HEK293T (cell line): ENCODE data around the gene CHMP5.
A peak's percentile ranks its signal among the peaks of the same experiment; 100 is the strongest.

Experiments used
- CTCF ChIA-PET: fragments of 350-600 bp; formaldehyde crosslinking; extraction: SDS; loops from one replicate; lab custom pipeline; 2021; ENCODE audit warnings: antibody characterized with exemption, inconsistent platforms; lab: Yijun Ruan, JAX
- POLR2A ChIA-PET: fragments of 350-600 bp; formaldehyde crosslinking; extraction: SDS; loops from one replicate; lab custom pipeline; 2020; ENCODE audit warnings: antibody characterized with exemption, inconsistent platforms; lab: Yijun Ruan, JAX
- DNase-seq: peaks from one replicate; pipeline ENCODE4 v3.0.0; 2012; ENCODE audit warnings: mixed read lengths; ENCODE audit errors: extremely low spot score
- ARNT ChIP-seq: fragments of 450-650 bp; IDR thresholded peaks from 2 replicates; pipeline ENCODE4 v1.6.1; 2017; ENCODE audit warnings: mild to moderate bottlenecking
- BHLHE40 ChIP-seq: fragments of 450-650 bp; IDR thresholded peaks from 2 replicates; pipeline ENCODE4 v1.6.1; 2016; ENCODE audit warnings: mild to moderate bottlenecking, moderate library complexity, borderline replicate concordance
- CTBP1 ChIP-seq: fragments of 450-650 bp; IDR thresholded peaks from 2 replicates; pipeline ENCODE4 v1.6.1; 2016; ENCODE audit warnings: borderline replicate concordance
- ELF4 ChIP-seq: fragments of 450-650 bp; IDR thresholded peaks from 2 replicates; pipeline ENCODE4 v1.6.1; 2017; ENCODE audit warnings: antibody characterized with exemption
- FOXA1 ChIP-seq: fragments of 450-650 bp; IDR thresholded peaks from 2 replicates; pipeline ENCODE4 v1.6.1; 2016; ENCODE audit warnings: mild to moderate bottlenecking
- FOXK2 ChIP-seq: fragments of 450-650 bp; IDR thresholded peaks from 2 replicates; pipeline ENCODE4 v1.6.1; 2016; ENCODE audit warnings: mild to moderate bottlenecking
- FOXM1 ChIP-seq: fragments of 450-650 bp; IDR thresholded peaks from 2 replicates; pipeline ENCODE4 v1.6.1; 2017; ENCODE audit warnings: mild to moderate bottlenecking, borderline replicate concordance
- HDGF ChIP-seq: fragments of 450-650 bp; IDR thresholded peaks from 2 replicates; pipeline ENCODE4 v1.6.1; 2017; ENCODE audit warnings: antibody characterized with exemption, borderline replicate concordance
- L3MBTL2 ChIP-seq: fragments of 450-650 bp; conservative IDR thresholded peaks from 2 replicates; pipeline ENCODE4 v1.6.1; 2016; ENCODE audit warnings: mild to moderate bottlenecking
- LEF1 ChIP-seq: fragments of 450-650 bp; IDR thresholded peaks from 2 replicates; pipeline ENCODE4 v1.6.1; 2017; ENCODE audit warnings: mild to moderate bottlenecking, borderline replicate concordance
- NFRKB ChIP-seq: fragments of 450-650 bp; IDR thresholded peaks from 2 replicates; pipeline ENCODE4 v1.6.1; 2016; ENCODE audit warnings: mild to moderate bottlenecking, moderate library complexity
- PKNOX1 ChIP-seq: fragments of 450-650 bp; IDR thresholded peaks from 2 replicates; pipeline ENCODE4 v1.6.1; 2016
- SP1 ChIP-seq: fragments of 450-650 bp; IDR thresholded peaks from 2 replicates; pipeline ENCODE4 v1.6.1; 2017
- SUZ12 ChIP-seq: fragments of 450-650 bp; IDR thresholded peaks from 2 replicates; pipeline ENCODE4 v1.6.1; 2016; ENCODE audit warnings: mild to moderate bottlenecking
- TARDBP ChIP-seq: fragments of 450-650 bp; IDR thresholded peaks from 2 replicates; pipeline ENCODE4 v1.6.1; 2016
- ZNF384 ChIP-seq: fragments of 450-650 bp; IDR thresholded peaks from 2 replicates; pipeline ENCODE4 v1.6.1; 2016

The CHMP5 gene

DNA sequence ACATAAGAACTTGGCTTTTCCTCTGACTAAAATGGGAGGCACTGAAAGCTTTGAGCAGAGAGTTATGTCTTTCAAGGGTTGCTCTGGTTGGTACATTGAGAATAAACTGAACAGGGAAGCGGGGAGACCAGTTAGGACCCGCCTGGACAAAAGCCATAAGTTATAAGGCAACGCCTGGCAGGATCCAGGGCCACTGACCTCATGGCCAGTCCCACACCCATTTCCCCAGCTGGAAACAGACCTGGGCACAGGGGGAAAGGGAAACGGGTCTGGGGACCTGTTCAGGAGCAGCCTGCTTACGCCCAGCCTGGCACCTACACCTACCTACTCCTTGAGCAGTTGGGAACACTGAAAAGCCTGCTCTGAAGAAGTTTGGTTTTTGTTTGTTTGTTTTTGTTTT is 23.6 kb upstream of the CHMP5 start:
- TF ChIP-seq NFRKB, result no peak
- TF ChIP-seq ZNF384, result no peak
- no peak for TF ChIP-seq L3MBTL2
- no peak for TF ChIP-seq PKNOX1
- no peak for TF ChIP-seq FOXM1
- no peak for TF ChIP-seq TARDBP
- no peak for TF ChIP-seq ARNT
- TF ChIP-seq LEF1, result no peak
- TF ChIP-seq SP1, result no peak
- no peak for TF ChIP-seq HDGF
- TF ChIP-seq BHLHE40, result no peak
- no peak for TF ChIP-seq CTBP1
- TF ChIP-seq SUZ12, result no peak
- TF ChIP-seq FOXK2, result no peak
- TF ChIP-seq FOXA1, result no peak
- no peak for TF ChIP-seq ELF4
- POLR2A ChIA-PET, result no interaction called here

GRCh38 chr9:33242609-33243134 is 22.2 kb upstream of the CHMP5 start:
- CTCF ChIA-PET, result no interaction called here
- no peak for DNase-seq
- POLR2A ChIA-PET, result interaction anchor here (0.9 kb wide), 1 partner anchor 22 kb away, joined by 4 read pairs; the partner anchor contains the start of genes BAG1 and CHMP5
- TF ChIP-seq ZNF384 (peak; percentile 43; the same call in 1 of the 2 replicates), SP1 (no peak)

More for the DNA sequence above, 23.6 kb upstream of the CHMP5 start:
- CTCF ChIA-PET, result no interaction called here
- DNase-seq, result no peak

GRCh38 chr9:33244137-33244784 is 20.6 kb upstream of the CHMP5 start:
- DNase-seq, result no peak
- POLR2A ChIA-PET, result interaction anchor here (1.3 kb wide), 1 partner anchor 11 kb away, joined by 3 read pairs; no protein-coding TSS in a partner anchor
- CTCF ChIA-PET, result no interaction called here
- TF ChIP-seq ZNF384, result no peak
- TF ChIP-seq NFRKB, result no peak
- TF ChIP-seq FOXM1, result no peak
- TF ChIP-seq ARNT, result no peak
- TF ChIP-seq SP1, result no peak
- TF ChIP-seq FOXK2, result no peak
- no peak for TF ChIP-seq HDGF
- TF ChIP-seq LEF1, result no peak
- no peak for TF ChIP-seq CTBP1
- TF ChIP-seq ELF4, result no peak
- no peak for TF ChIP-seq SUZ12
- TF ChIP-seq FOXA1, result no peak
- TF ChIP-seq PKNOX1, result no peak
- TF ChIP-seq L3MBTL2, result no peak
- TF ChIP-seq TARDBP, result no peak
- TF ChIP-seq BHLHE40, result no peak

DNA sequence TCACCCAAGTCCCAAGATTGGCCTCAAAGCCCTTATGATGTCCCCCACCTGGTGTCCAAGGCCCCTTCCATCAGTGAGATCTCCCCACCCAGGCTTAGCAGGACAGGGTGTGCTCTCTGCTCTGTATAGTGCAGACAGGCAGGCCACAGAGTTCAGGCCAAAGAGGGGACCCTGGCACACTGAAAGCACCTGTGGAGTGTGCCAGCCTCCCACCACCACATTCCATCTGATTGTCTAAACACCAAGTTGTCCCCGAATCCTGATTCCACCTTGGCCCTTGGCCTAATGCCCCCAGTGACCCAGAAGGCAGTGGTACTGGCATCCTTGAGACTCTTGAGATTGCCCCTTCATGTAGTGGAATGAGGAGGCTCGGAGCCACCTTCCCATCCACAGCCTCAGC is 19.5 kb upstream of the CHMP5 start:
- POLR2A ChIA-PET, result no interaction called here
- CTCF ChIA-PET, result no interaction called here
- no peak for DNase-seq
- no peak for TF ChIP-seq NFRKB
- TF ChIP-seq BHLHE40, result no peak
- no peak for TF ChIP-seq ELF4
- TF ChIP-seq L3MBTL2, result no peak
- TF ChIP-seq SUZ12, result no peak
- no peak for TF ChIP-seq CTBP1
- no peak for TF ChIP-seq TARDBP
- no peak for TF ChIP-seq LEF1
- TF ChIP-seq ZNF384, result no peak
- no peak for TF ChIP-seq FOXK2

DNA sequence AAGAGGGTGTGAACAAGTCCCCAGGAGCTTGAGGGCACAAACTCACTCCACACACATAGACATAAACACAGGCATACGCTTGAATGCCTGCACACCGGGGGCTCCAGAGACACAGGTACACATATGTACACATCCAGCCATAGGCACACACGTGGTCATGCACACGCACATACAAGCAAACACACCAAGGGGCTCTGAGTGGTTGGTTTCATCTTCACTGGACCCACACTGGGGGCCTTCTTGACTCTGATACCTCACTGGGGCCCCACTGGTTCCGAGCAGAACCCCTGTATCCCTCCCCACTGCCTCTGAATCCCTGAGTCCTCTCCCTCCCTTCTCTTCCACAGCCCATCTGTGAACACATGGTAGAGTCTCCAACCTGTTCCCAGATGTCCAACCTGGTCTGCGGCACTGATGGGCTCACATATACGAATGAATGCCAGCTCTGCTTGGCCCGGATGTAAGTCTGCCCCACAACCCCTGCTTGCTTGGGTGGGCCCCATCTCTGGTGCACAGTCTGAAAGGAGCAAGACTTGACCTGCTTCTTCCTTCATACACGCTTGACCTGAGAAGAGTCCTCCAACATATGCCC is 18.5 kb upstream of the CHMP5 start:
- ChIA-PET CTCF (no interaction called here), POLR2A (no interaction called here)
- no peak for DNase-seq
- TF ChIP-seq FOXA1 (no peak), HDGF (no peak), PKNOX1 (no peak), TARDBP (no peak), NFRKB (no peak), FOXM1 (no peak), FOXK2 (no peak), CTBP1 (no peak), L3MBTL2 (no peak), SUZ12 (no peak), ELF4 (no peak), SP1 (no peak), BHLHE40 (no peak), ARNT (no peak), LEF1 (no peak), ZNF384 (no peak)

DNA sequence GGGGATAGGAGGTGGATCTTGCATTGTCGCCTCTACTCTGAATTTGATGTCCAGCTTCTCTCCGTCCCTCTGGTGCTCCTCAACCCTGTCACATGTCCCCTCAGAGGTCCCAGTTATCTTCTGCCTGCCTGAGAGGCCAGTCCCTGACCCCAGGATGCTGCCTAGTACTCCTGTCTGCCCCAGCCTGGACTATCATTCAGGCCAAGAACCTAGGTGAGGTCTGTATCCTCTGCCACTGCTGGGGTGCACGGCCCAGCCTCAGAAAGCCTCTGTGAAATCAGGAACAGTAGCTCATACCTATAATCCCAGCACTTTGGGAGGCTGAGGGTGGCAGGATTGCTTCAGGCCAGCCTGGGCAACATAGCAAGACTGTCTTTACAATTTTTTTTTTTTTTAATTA is 16.2 kb upstream of the CHMP5 start:
- TF ChIP-seq HDGF, result no peak
- no peak for DNase-seq
- ChIA-PET CTCF (no interaction called here), POLR2A (interaction anchor here (0.8 to 1.6 kb wide), 3 partner anchors 9 to 81 kb away, joined by 3 to 4 read pairs (median 3); partner anchors contain the start of genes B4GALT1, BAG1, CHMP5 and SPINK4)
